HepG2 (cell line): Measurements from ENCODE around the gene MIDN. TPM values are rescaled to one million over a fixed set of nuclear protein-coding genes. Genes with fewer than 3 reads are reported as not detected.

Source experiments
- ERF ChIP-seq: IDR thresholded peaks from 2 replicates; pipeline ENCODE4 v1.6.1; 2018; ENCODE audit warnings: missing biosample characterization, missing genetic modification reagents
- FOXP4 ChIP-seq: sonication (generic); formaldehyde crosslinking; IDR thresholded peaks from 2 replicates; pipeline ENCODE4 v1.4.0; 2020; ENCODE audit warnings: missing genetic modification reagents
- HNF4A ChIP-seq: sonication (generic); formaldehyde crosslinking; IDR thresholded peaks from 2 replicates; pipeline ENCODE4 v1.4.0; 2020; ENCODE audit warnings: missing genetic modification reagents
- PAF1 ChIP-seq: IDR thresholded peaks from 2 replicates; pipeline ENCODE4 v1.6.1; 2016; ENCODE audit warnings: missing genetic modification reagents, missing compliant biosample characterization
- PCBP2 ChIP-seq: fragments of 200-400 bp; formaldehyde crosslinking; optimal IDR thresholded peaks from 2 replicates; pipeline ENCODE3; 2018; ENCODE audit warnings: low read length, low read depth; ENCODE audit not compliant: poor library complexity, severe bottlenecking
- PHF20 ChIP-seq: sonication (generic); formaldehyde crosslinking; IDR thresholded peaks from 2 replicates; pipeline ENCODE4 v1.5.0; 2020; ENCODE audit warnings: mild to moderate bottlenecking, missing genetic modification reagents
- RBFOX2 ChIP-seq: fragments of 200-400 bp; formaldehyde crosslinking; IDR thresholded peaks from 2 replicates; pipeline ENCODE4 v1.6.1; 2017; ENCODE audit warnings: low read depth, mild to moderate bottlenecking, low read length
- REXO4 ChIP-seq: sonication (generic); formaldehyde crosslinking; IDR thresholded peaks from 2 replicates; pipeline ENCODE4 v1.8.0; 2022; ENCODE audit warnings: missing genetic modification reagents, mild to moderate bottlenecking, borderline replicate concordance
- SNAPC5 ChIP-seq: sonication (generic); formaldehyde crosslinking; IDR thresholded peaks from 2 replicates; pipeline ENCODE4 v1.8.1; 2023; ENCODE audit warnings: mild to moderate bottlenecking, missing genetic modification reagents, borderline replicate concordance
- UBTF ChIP-seq: sonication (generic); formaldehyde crosslinking; IDR thresholded peaks from 2 replicates; pipeline ENCODE4 v1.4.0; 2020; ENCODE audit warnings: mild to moderate bottlenecking, missing genetic modification reagents
- ZHX2 ChIP-seq, 2 experiments: sonication (generic) in 1 of 2; formaldehyde crosslinking in 1 of 2; IDR thresholded peaks; 2 replicates each; pipeline versions ENCODE4 v1.6.1 to v1.9.0; 2014 to 2022; ENCODE audit warnings: antibody characterized with exemption in 1 of 2, borderline replicate concordance in 1 of 2, inconsistent platforms in 1 of 2, low read depth in 1 of 2, missing genetic modification reagents in 1 of 2
- ZNF333 ChIP-seq: sonication (generic); formaldehyde crosslinking; IDR thresholded peaks from 2 replicates; pipeline ENCODE4 v1.4.0; 2020; ENCODE audit warnings: mild to moderate bottlenecking, missing genetic modification reagents, borderline replicate concordance
- ZNF468 ChIP-seq: sonication (generic); formaldehyde crosslinking; IDR thresholded peaks from 2 replicates; pipeline ENCODE4 v1.8.0; 2022; ENCODE audit warnings: mild to moderate bottlenecking, moderate library complexity, missing genetic modification reagents
- ZNF512 ChIP-seq: sonication (generic); formaldehyde crosslinking; IDR thresholded peaks from 2 replicates; pipeline ENCODE4 v1.4.0; 2020; ENCODE audit warnings: mild to moderate bottlenecking, missing genetic modification reagents
- ZNF543 ChIP-seq: sonication (generic); formaldehyde crosslinking; IDR thresholded peaks from 2 replicates; pipeline ENCODE4 v1.4.0; 2020; ENCODE audit warnings: mild to moderate bottlenecking, missing genetic modification reagents
- ZNF616 ChIP-seq: sonication (generic); formaldehyde crosslinking; IDR thresholded peaks from 2 replicates; pipeline ENCODE4 v1.5.0; 2020; ENCODE audit warnings: low read depth, mild to moderate bottlenecking, missing genetic modification reagents
- ZNF720 ChIP-seq: sonication (generic); formaldehyde crosslinking; IDR thresholded peaks from 2 replicates; pipeline ENCODE4 v1.4.0; 2020; ENCODE audit warnings: missing genetic modification reagents
- polyA plus RNA-seq, 8 experiments: library from polyadenylated mRNA; depleted of rRNA in 3 of 8; stranded (reverse) in 7 of 8; unstranded in 1 of 8; fragments of >200 nt; fragmentation: Illumina TruSeq in 4 of 8; extraction: Trizol in 4 of 8; gene quantifications; 2 replicates each; pipeline versions ENCODE4 v1.2.1 to v1.2.3, GENCODE V29; 2011 to 2016; ENCODE audit warnings: low read depth in 4 of 8, missing spikeins in 1 of 8, mixed read lengths in 1 of 8; ENCODE audit not compliant: insufficient read depth in 1 of 8
- total RNA-seq, 5 experiments: library from RNA; depleted of rRNA; stranded (reverse); fragments of >200 nt; fragmentation: Illumina TruSeq; extraction: Trizol; gene quantifications; 2 replicates each; pipeline ENCODE4 v1.2.3, GENCODE V29; 2016; ENCODE audit warnings: low read depth in 1 of 5

MIDN gene
- total and polyA plus RNA-seq, 2 of the 13 experiments (the other 11 are each of a cell fraction or from before 2014, with no cell fraction given): 8.4 to 18.0 TPM

GRCh38 chr19:1248786-1249297, 459 bp downstream of the MIDN start (continued):
- TF ChIP-seq ZNF512 (CRISPR knock-in tag): no peak
- peak; percentile 88 for TF ChIP-seq RBFOX2
- no peak; the same call in 1 of the 2 replicates for TF ChIP-seq ERF (CRISPR knock-in tag)
- no peak for TF ChIP-seq ZNF616
- no peak for TF ChIP-seq PAF1 (CRISPR knock-in tag)
- TF ChIP-seq PHF20 (CRISPR knock-in tag): no peak
- TF ChIP-seq ZNF333 (CRISPR knock-in tag): no peak
- TF ChIP-seq ZNF543 (CRISPR knock-in tag): no peak; the same call in 1 of the 2 replicates
- TF ChIP-seq ZNF720 (CRISPR knock-in tag): no peak
- TF ChIP-seq PCBP2: no peak
- peak; percentile 43; the same call in 1 of the 2 replicates for TF ChIP-seq UBTF
- TF ChIP-seq ZHX2 (IDR thresholded peaks at IDR 0.05; ENCODE audit: low read depth): 0 out of 2 replicates have a peak, but pooled peaks have one; percentile 18
- TF ChIP-seq ZHX2 (CRISPR knock-in tag; IDR thresholded peaks at IDR 0.05; ENCODE audit: borderline replicate concordance): no peak
- TF ChIP-seq SNAPC5 (CRISPR knock-in tag): no peak
- TF ChIP-seq HNF4A (CRISPR knock-in tag): no peak
- no peak for TF ChIP-seq ZNF468
- TF ChIP-seq REXO4 (CRISPR knock-in tag): no peak
- TF ChIP-seq FOXP4 (CRISPR knock-in tag): no peak
